HEK293T (cell line): Measurements from ENCODE around the gene KDM2B.

ENCODE experiments used
- CTCF ChIA-PET: fragments of 350-600 bp; formaldehyde crosslinking; extraction: SDS; loops from one replicate; lab custom pipeline; 2021; ENCODE audit warnings: antibody characterized with exemption, inconsistent platforms; lab: Yijun Ruan, JAX
- POLR2A ChIA-PET: fragments of 350-600 bp; formaldehyde crosslinking; extraction: SDS; loops from one replicate; lab custom pipeline; 2020; ENCODE audit warnings: antibody characterized with exemption, inconsistent platforms; lab: Yijun Ruan, JAX
- DNase-seq: peaks from one replicate; pipeline ENCODE4 v3.0.0; 2012; ENCODE audit warnings: mixed read lengths; ENCODE audit errors: extremely low spot score
- ARNT ChIP-seq: fragments of 450-650 bp; IDR thresholded peaks from 2 replicates; pipeline ENCODE4 v1.6.1; 2017; ENCODE audit warnings: mild to moderate bottlenecking
- BHLHE40 ChIP-seq: fragments of 450-650 bp; IDR thresholded peaks from 2 replicates; pipeline ENCODE4 v1.6.1; 2016; ENCODE audit warnings: mild to moderate bottlenecking, moderate library complexity, borderline replicate concordance
- CTBP1 ChIP-seq: fragments of 450-650 bp; IDR thresholded peaks from 2 replicates; pipeline ENCODE4 v1.6.1; 2016; ENCODE audit warnings: borderline replicate concordance
- ELF4 ChIP-seq: fragments of 450-650 bp; IDR thresholded peaks from 2 replicates; pipeline ENCODE4 v1.6.1; 2017; ENCODE audit warnings: antibody characterized with exemption
- FOXA1 ChIP-seq: fragments of 450-650 bp; IDR thresholded peaks from 2 replicates; pipeline ENCODE4 v1.6.1; 2016; ENCODE audit warnings: mild to moderate bottlenecking
- FOXK2 ChIP-seq: fragments of 450-650 bp; IDR thresholded peaks from 2 replicates; pipeline ENCODE4 v1.6.1; 2016; ENCODE audit warnings: mild to moderate bottlenecking
- FOXM1 ChIP-seq: fragments of 450-650 bp; IDR thresholded peaks from 2 replicates; pipeline ENCODE4 v1.6.1; 2017; ENCODE audit warnings: mild to moderate bottlenecking, borderline replicate concordance
- HDGF ChIP-seq: fragments of 450-650 bp; IDR thresholded peaks from 2 replicates; pipeline ENCODE4 v1.6.1; 2017; ENCODE audit warnings: antibody characterized with exemption, borderline replicate concordance
- L3MBTL2 ChIP-seq: fragments of 450-650 bp; conservative IDR thresholded peaks from 2 replicates; pipeline ENCODE4 v1.6.1; 2016; ENCODE audit warnings: mild to moderate bottlenecking
- LEF1 ChIP-seq: fragments of 450-650 bp; IDR thresholded peaks from 2 replicates; pipeline ENCODE4 v1.6.1; 2017; ENCODE audit warnings: mild to moderate bottlenecking, borderline replicate concordance
- NFRKB ChIP-seq: fragments of 450-650 bp; IDR thresholded peaks from 2 replicates; pipeline ENCODE4 v1.6.1; 2016; ENCODE audit warnings: mild to moderate bottlenecking, moderate library complexity
- PKNOX1 ChIP-seq: fragments of 450-650 bp; IDR thresholded peaks from 2 replicates; pipeline ENCODE4 v1.6.1; 2016
- SP1 ChIP-seq: fragments of 450-650 bp; IDR thresholded peaks from 2 replicates; pipeline ENCODE4 v1.6.1; 2017
- SUZ12 ChIP-seq: fragments of 450-650 bp; IDR thresholded peaks from 2 replicates; pipeline ENCODE4 v1.6.1; 2016; ENCODE audit warnings: mild to moderate bottlenecking
- TARDBP ChIP-seq: fragments of 450-650 bp; IDR thresholded peaks from 2 replicates; pipeline ENCODE4 v1.6.1; 2016
- ZNF384 ChIP-seq: fragments of 450-650 bp; IDR thresholded peaks from 2 replicates; pipeline ENCODE4 v1.6.1; 2016

Gene KDM2B

DNA sequence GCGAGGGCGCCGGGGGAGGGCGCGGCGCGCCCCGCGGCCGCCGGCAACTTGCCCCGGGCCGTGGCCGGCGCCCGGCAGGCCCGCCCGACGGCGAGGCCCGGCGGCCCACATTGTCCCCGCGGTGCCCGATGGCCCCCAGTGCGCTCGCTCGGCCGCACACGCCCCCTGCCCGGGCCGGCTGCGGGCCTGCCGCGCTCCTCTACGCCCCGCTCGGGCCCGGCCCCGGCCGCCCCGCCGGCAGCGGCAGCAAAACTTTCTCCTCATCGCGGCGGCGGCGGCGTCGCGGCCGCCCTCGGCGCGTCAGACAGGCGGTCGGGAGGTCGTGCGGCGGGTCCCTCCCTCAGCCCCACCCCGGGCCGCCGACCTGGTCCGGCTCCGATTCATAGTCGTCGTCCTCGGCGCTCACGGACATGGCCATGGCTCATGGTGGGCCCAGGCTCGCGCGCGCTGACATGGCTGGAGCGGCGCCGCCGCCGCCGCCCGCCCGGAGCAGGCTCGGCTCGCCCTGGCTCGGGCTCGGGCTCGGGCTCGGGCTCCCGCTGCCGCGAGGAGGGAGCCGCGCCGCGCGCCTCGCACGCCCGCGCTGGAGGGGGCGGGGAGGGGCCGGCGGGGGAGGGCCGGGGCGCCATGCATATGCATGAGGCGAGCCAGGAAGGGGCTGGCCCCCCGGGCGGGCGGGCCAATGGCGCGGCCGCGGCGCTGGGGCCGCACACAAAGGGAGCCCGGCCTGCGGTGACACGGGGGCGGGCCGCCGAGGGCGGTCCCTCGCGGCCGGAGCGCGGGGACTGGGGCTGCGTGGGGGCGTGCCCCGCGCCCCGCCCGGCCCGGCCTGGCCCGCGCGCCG lies 113.8 kb downstream of the KDM2B start:
- ChIA-PET CTCF (no interaction called here), POLR2A (no interaction called here)
- DNase-seq = peak; percentile 96
- TF ChIP-seq FOXM1 = 0 out of 2 replicates have a peak, but pooled peaks have one; percentile 42
- no peak for TF ChIP-seq BHLHE40
- no peak for TF ChIP-seq L3MBTL2

GRCh38 chr12:121465921-121466793 lies 114.7 kb downstream of the KDM2B start:
- POLR2A ChIA-PET = no interaction called here
- TF ChIP-seq ZNF384 (0 out of 2 replicates have a peak, but pooled peaks have one; percentile 18), SP1 (no peak), L3MBTL2 (peak; percentile 23; the same call in 1 of the 2 replicates)
- CTCF ChIA-PET = no interaction called here
- DNase-seq = peak; percentile 43

- CTCF ChIA-PET = no interaction called here
- DNase-seq = no peak
- TF ChIP-seq ARNT = no peak
- POLR2A ChIA-PET = no interaction called here
These were observed 116.5 kb downstream of the KDM2B start for GRCh38 chr12:121464331-121464730.

- DNase-seq = no peak
- ChIA-PET POLR2A (no interaction called here), CTCF (no interaction called here)
These were observed 119.8 kb downstream of the KDM2B start for GRCh38 chr12:121461048-121461447.

DNA sequence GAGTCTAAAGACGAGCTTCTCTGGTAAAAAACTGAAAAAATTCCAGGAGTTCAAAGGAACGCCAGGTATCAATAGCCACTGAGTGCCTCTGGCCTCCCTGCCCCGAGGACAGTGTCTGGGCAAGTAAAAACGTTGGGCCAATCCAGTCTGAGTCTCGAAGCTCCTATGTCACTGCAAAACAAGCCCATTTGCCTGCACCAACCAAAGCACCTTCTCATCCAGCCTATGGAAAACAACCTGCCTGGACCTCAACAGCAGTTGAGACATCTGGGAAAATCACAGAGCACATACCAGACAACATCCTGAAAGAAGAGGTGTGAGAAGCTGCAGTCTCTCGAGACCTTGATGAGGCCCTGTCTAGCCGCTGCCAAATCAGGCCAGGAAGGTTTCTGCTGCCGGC lies 124.3 kb downstream of the KDM2B start:
- DNase-seq = no peak
- CTCF ChIA-PET = interaction anchor here (0.6 to 1.1 kb wide), 3 partner anchors 13 to 22 kb away, joined by 3 to 5 read pairs (median 4); no protein-coding TSS in a partner anchor
- POLR2A ChIA-PET = no interaction called here
- no peak for TF ChIP-seq ELF4
- TF ChIP-seq SUZ12 = no peak
- no peak for TF ChIP-seq ZNF384
- TF ChIP-seq FOXM1 = no peak
- TF ChIP-seq HDGF = no peak
- TF ChIP-seq PKNOX1 = no peak
- no peak for TF ChIP-seq FOXA1

More at GRCh38 chr12:121461048-121461447, 119.8 kb downstream of the KDM2B start:
- TF ChIP-seq FOXA1 (no peak), BHLHE40 (no peak), PKNOX1 (no peak), ARNT (no peak), ZNF384 (no peak)

- DNase-seq = no peak
- TF ChIP-seq PKNOX1 (no peak), SP1 (no peak)
- POLR2A ChIA-PET = no interaction called here
- CTCF ChIA-PET = interaction anchor here (1.1 kb wide), 1 partner anchor 12 kb away, joined by 4 read pairs; no protein-coding TSS in a partner anchor
These were observed 124.9 kb downstream of the KDM2B start for GRCh38 chr12:121455766-121456420.

- ChIA-PET POLR2A (no interaction called here), CTCF (interaction anchor here (1.5 kb wide), 1 partner anchor 12 kb away, joined by 6 read pairs; no protein-coding TSS in a partner anchor)
- TF ChIP-seq PKNOX1 (no peak), L3MBTL2 (no peak), SP1 (no peak), HDGF (no peak), LEF1 (no peak), FOXA1 (no peak), CTBP1 (no peak), ZNF384 (no peak), SUZ12 (no peak), BHLHE40 (no peak), ELF4 (no peak), FOXM1 (no peak), FOXK2 (no peak), NFRKB (no peak), TARDBP (no peak), ARNT (no peak)
- DNase-seq = no peak
These were observed 125.9 kb downstream of the KDM2B start for GRCh38 chr12:121454921-121455320.
